GM23248 (cell line): ENCODE data around the gene NRROS. TPM values are rescaled to one million over a fixed set of nuclear protein-coding genes. Genes with fewer than 3 reads are reported as not detected.

ENCODE experiments used
- DNase-seq: peaks from one replicate; pipeline ENCODE4 v3.0.0-alpha.2; 2015
- H2AFZ ChIP-seq: fragments of 200-600 bp; sonication (generic); 2 replicates; pipeline ENCODE4 v1.6.1; 2016; ENCODE audit warnings: antibody characterized with exemption
- H3F3A ChIP-seq: fragments of 200-600 bp; sonication (generic); 2 replicates; pipeline ENCODE4 v1.6.1; 2016; ENCODE audit warnings: mild to moderate bottlenecking, antibody characterized with exemption, mixed run types; ENCODE audit not compliant: insufficient read depth
- H3K27ac ChIP-seq: fragments of 200-600 bp; sonication (generic); 2 replicates; pipeline ENCODE4 v1.5.1; 2016; ENCODE audit warnings: mild to moderate bottlenecking
- H3K27me3 ChIP-seq: fragments of 200-600 bp; sonication (generic); replicated peaks from 2 replicates; pipeline ENCODE4 v1.6.1; 2016; ENCODE audit warnings: mild to moderate bottlenecking; ENCODE audit not compliant: insufficient read depth
- H3K36me3 ChIP-seq: fragments of 200-600 bp; sonication (generic); 2 replicates; pipeline ENCODE4 v1.6.1; 2016; ENCODE audit warnings: low read depth, mild to moderate bottlenecking
- H3K4me1 ChIP-seq: fragments of 200-600 bp; sonication (generic); 2 replicates; pipeline ENCODE4 v1.6.1; 2016; ENCODE audit warnings: mild to moderate bottlenecking; ENCODE audit not compliant: insufficient read depth
- H3K4me2 ChIP-seq: fragments of 200-600 bp; sonication (generic); one replicate; pipeline ENCODE4 v1.6.1; 2016; ENCODE audit warnings: mild to moderate bottlenecking; ENCODE audit not compliant: unreplicated experiment
- H3K4me3 ChIP-seq: fragments of 200-600 bp; sonication (generic); 2 replicates; pipeline ENCODE4 v1.5.1; 2016; ENCODE audit warnings: mild to moderate bottlenecking
- H3K79me2 ChIP-seq: fragments of 200-600 bp; sonication (generic); 2 replicates; pipeline ENCODE4 v1.6.1; 2016; ENCODE audit warnings: mild to moderate bottlenecking; ENCODE audit not compliant: insufficient read depth
- H3K9ac ChIP-seq: fragments of 200-600 bp; sonication (generic); 2 replicates; pipeline ENCODE4 v1.6.1; 2016; ENCODE audit warnings: mild to moderate bottlenecking
- H3K9me2 ChIP-seq: fragments of 200-600 bp; sonication (generic); 2 replicates; pipeline ENCODE4 v1.6.1; 2016; ENCODE audit warnings: mixed run types, mild to moderate bottlenecking, moderate library complexity; ENCODE audit not compliant: insufficient read depth
- H3K9me3 ChIP-seq: fragments of 200-600 bp; sonication (generic); one replicate; pipeline ENCODE4 v1.6.1; 2017; ENCODE audit warnings: low read depth
- H4K20me1 ChIP-seq: fragments of 200-600 bp; sonication (generic); 2 replicates; pipeline ENCODE4 v1.6.0; 2016; ENCODE audit not compliant: insufficient read depth
- EZH2 ChIP-seq: fragments of 200-600 bp; sonication (generic); IDR thresholded peaks from 2 replicates; pipeline ENCODE4 v1.6.1; 2018; ENCODE audit warnings: antibody characterized with exemption, mild to moderate bottlenecking; ENCODE audit not compliant: insufficient read depth, poor library complexity, severe bottlenecking
- EZH2phosphoT487 ChIP-seq: fragments of 200-600 bp; sonication (generic); IDR thresholded peaks from 2 replicates; pipeline ENCODE4 v1.6.1; 2018; ENCODE audit warnings: antibody characterized with exemption, moderate library complexity, mild to moderate bottlenecking, low read depth; ENCODE audit not compliant: insufficient read depth
- WGBS, 2 experiments: methylation state at CpG; one replicate each; pipeline ENCODE4 v1.1.6; 2015 to 2017; ENCODE audit warnings: low lambda C conversion rate in 2 of 2, low coverage in 1 of 2; ENCODE audit errors: missing lambda C conversion rate in 2 of 2; 5-methylcytosine and 5-hydroxymethylcytosine counted together
- in situ Hi-C: fragments of 300-500 bp; cut with MboI; formaldehyde crosslinking; loops from 2 replicates; pipeline ENCODE4 v1.15.0; 2020
- polyA plus RNA-seq: library from polyadenylated mRNA; unstranded; fragments of >200 nt; fragmentation: Nextera tagmentation; extraction: Ambion mirVana; gene quantifications from 2 replicates; pipeline ENCODE4 v1.2.1, GENCODE V29; 2016
- total RNA-seq: library from RNA; depleted of rRNA; stranded (reverse); fragments of >200 nt; shearing (Covaris generic); gene quantifications from 2 replicates; pipeline ENCODE4 v1.2.3, GENCODE V29; 2014

Gene NRROS
- total and polyA plus RNA-seq, 2 experiments from 2014 or later: 0.22 TPM; not detected in 1

GRCh38 chr3:196621611-196622010 is 17.9 kb upstream of the NRROS start:
- no peak for TF ChIP-seq EZH2phosphoT487
- no peaks in the 10 kb centered on the region for H3K27me3 ChIP-seq
- in situ Hi-C loops: no loop called here
- H3K4me1 ChIP-seq: no peaks in the 10 kb centered on the region
- H3K4me2 ChIP-seq: no peak overlapping the region
- H3F3A ChIP-seq: no peaks in the 10 kb centered on the region
- no peaks in the 10 kb centered on the region for H3K9me3 ChIP-seq
- WGBS, 2 experiments: 76 to 79% methylated on average over 10 of the region's 10 CpGs
- H3K9ac ChIP-seq: no peak overlapping the region
- H3K36me3 ChIP-seq: no peaks in the 10 kb centered on the region
- no peak overlapping the region for H2AFZ ChIP-seq
- no peaks in the 10 kb centered on the region for H3K9me2 ChIP-seq
- no peak for DNase-seq
- H3K79me2 ChIP-seq: no peaks in the 10 kb centered on the region
- no peak overlapping the region for H3K4me3 ChIP-seq
- H3K27ac ChIP-seq: no peak overlapping the region
- no peaks in the 10 kb centered on the region for H4K20me1 ChIP-seq

- TF ChIP-seq EZH2phosphoT487 (no peak), EZH2 (no peak)
- Histone ChIP-seq H3K4me2 (no peak overlapping the region), H2AFZ (peak overlapping the region; percentile 50; the same call in 1 of the 2 replicates), H3K27me3 (no peaks in the 10 kb centered on the region), H3K9ac (no peak overlapping the region), H3K27ac (no peak overlapping the region), H3K36me3 (no peaks in the 10 kb centered on the region), H3K4me3 (no peak overlapping the region), H3K4me1 (no peaks in the 10 kb centered on the region), H3K9me2 (no peaks in the 10 kb centered on the region), H3K79me2 (no peaks in the 10 kb centered on the region), H3K9me3 (no peaks in the 10 kb centered on the region), H3F3A (no peaks in the 10 kb centered on the region), H4K20me1 (no peaks in the 10 kb centered on the region)
- in situ Hi-C loops: no loop called here
- no peak for DNase-seq
- 51 to 52% methylated on average over 12 of the region's 12 CpGs for WGBS, 2 experiments
Measured at GRCh38 chr3:196624067-196624790, 15.3 kb upstream of the NRROS start.

DNA sequence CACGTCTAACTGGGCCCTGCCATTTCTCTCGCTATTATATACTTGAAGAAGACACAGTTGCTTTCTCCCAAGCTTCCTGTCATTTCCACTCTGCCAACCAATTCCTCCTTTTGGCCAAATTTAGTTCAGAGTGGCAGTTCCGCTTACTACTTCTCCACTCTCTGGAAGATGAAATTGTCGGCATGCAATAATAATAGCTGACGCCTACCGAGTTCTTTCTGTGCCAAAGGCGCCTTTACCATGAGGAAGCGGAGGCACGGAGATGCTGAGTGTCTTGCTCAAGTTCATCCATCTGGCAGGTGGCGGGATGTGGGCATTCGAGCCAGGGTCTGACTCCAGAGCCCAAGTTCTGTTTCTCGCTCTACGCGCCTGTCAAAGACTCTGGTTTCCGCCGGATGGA is 14.6 kb upstream of the NRROS start:
- no peaks in the 10 kb centered on the region for H3F3A ChIP-seq
- in situ Hi-C loops: no loop called here
- no peak overlapping the region for H3K4me2 ChIP-seq
- DNase-seq: no peak
- no peaks in the 10 kb centered on the region for H3K79me2 ChIP-seq
- WGBS, 2 experiments: 92 to 93% methylated on average over 16 of the region's 16 CpGs
- H3K27me3 ChIP-seq: no peaks in the 10 kb centered on the region
- no peaks in the 10 kb centered on the region for H4K20me1 ChIP-seq
- H3K36me3 ChIP-seq: no peaks in the 10 kb centered on the region
- TF ChIP-seq EZH2 (no peak), EZH2phosphoT487 (no peak)
- H3K4me1 ChIP-seq: no peaks in the 10 kb centered on the region
- H3K9ac ChIP-seq: no peak overlapping the region
- H3K9me2 ChIP-seq: no peaks in the 10 kb centered on the region
- H3K9me3 ChIP-seq: no peaks in the 10 kb centered on the region
- H3K27ac ChIP-seq: no peak overlapping the region
- no peak overlapping the region for H3K4me3 ChIP-seq
- no peak overlapping the region for H2AFZ ChIP-seq

DNA sequence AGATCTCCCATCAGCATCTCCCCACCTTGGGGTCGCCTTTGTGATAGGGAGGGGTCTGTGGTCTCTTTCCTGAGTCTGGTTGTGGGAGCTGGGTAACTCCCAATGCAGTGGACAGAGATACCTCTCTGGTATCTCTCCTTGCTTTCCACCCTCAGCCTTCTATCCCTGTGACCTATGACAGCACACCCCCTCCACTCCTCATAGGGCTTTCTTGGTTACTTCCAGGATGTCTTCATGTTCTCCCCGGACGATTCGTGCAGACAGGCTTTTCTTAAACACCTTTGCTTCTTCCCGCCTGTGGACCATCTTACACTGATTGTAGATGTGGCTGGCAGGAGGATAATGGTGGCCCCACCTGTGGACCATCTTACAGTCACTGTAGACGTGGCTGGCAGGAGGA is 14.2 kb upstream of the NRROS start:
- in situ Hi-C loops: no loop called here
- H2AFZ ChIP-seq: no peak overlapping the region
- no peak overlapping the region for H3K4me2 ChIP-seq
- WGBS, 2 experiments: 69 to 76% methylated on average over 6 of the region's 6 CpGs
- no peaks in the 10 kb centered on the region for H3K36me3 ChIP-seq
- no peaks in the 10 kb centered on the region for H4K20me1 ChIP-seq
- no peak overlapping the region for H3K4me3 ChIP-seq
- no peak overlapping the region for H3K27ac ChIP-seq
- no peaks in the 10 kb centered on the region for H3K9me2 ChIP-seq
- H3F3A ChIP-seq: no peaks in the 10 kb centered on the region
- no peaks in the 10 kb centered on the region for H3K4me1 ChIP-seq
- H3K9ac ChIP-seq: no peak overlapping the region
- no peaks in the 10 kb centered on the region for H3K79me2 ChIP-seq
- H3K9me3 ChIP-seq: no peaks in the 10 kb centered on the region
- H3K27me3 ChIP-seq: no peaks in the 10 kb centered on the region
- no peak for DNase-seq
- TF ChIP-seq EZH2phosphoT487 (no peak), EZH2 (no peak)

- Histone ChIP-seq H3K9me2 (no peaks in the 10 kb centered on the region), H3K79me2 (no peaks in the 10 kb centered on the region), H3F3A (peaks cover 6% of the 10 kb centered on the region; the same call in 1 of the 2 replicates), H3K4me2 (no peak overlapping the region), H3K27me3 (no peaks in the 10 kb centered on the region), H3K36me3 (no peaks in the 10 kb centered on the region), H3K27ac (no peak overlapping the region), H3K4me1 (no peaks in the 10 kb centered on the region), H2AFZ (no peak overlapping the region), H4K20me1 (no peaks in the 10 kb centered on the region), H3K9me3 (no peaks in the 10 kb centered on the region), H3K4me3 (no peak overlapping the region), H3K9ac (no peak overlapping the region)
- 87% methylated on average over 8 of the region's 8 CpGs for WGBS, 2 experiments
- TF ChIP-seq EZH2 (no peak), EZH2phosphoT487 (no peak)
- DNase-seq: no peak
- in situ Hi-C loops: no loop called here
Measured at GRCh38 chr3:196627918-196628231, 11.6 kb upstream of the NRROS start.
